Measurements from ENCODE around the gene TMEM63B.
"Not testable (repeated sequence)": the region's sequence is repeated elsewhere in the genome, so short reads cannot be mapped to it uniquely, and the experiment has no call there.

The TMEM63B gene

GRCh38 chr6:44117397-44118128 is 9.8 kb upstream of the TMEM63B start:
- DNase-seq: no peak

GRCh38 chr6:44119704-44120262 is 7.6 kb upstream of the TMEM63B start:
- no peak for DNase-seq

- no peak for DNase-seq
Measured at GRCh38 chr6:44120692-44121443, 6.5 kb upstream of the TMEM63B start.

- no peak for DNase-seq
Measured at GRCh38 chr6:44122801-44123200, 4.6 kb upstream of the TMEM63B start.

GRCh38 chr6:44123544-44123943 is 3.8 kb upstream of the TMEM63B start:
- no peak for DNase-seq

- no peak for DNase-seq
Measured at GRCh38 chr6:44126320-44127149, 819 bp upstream of the TMEM63B start.

GRCh38 chr6:44128020-44128917 is 915 bp downstream of the TMEM63B start:
- DNase-seq: no peak

- no peak for DNase-seq
Measured at GRCh38 chr6:44129841-44130322, 2.5 kb downstream of the TMEM63B start.

GRCh38 chr6:44131892-44132291 is 4.5 kb downstream of the TMEM63B start:
- no peak for DNase-seq

GRCh38 chr6:44132476-44132875 is 5.1 kb downstream of the TMEM63B start:
- no peak for DNase-seq

GRCh38 chr6:44133003-44133931 is 5.9 kb downstream of the TMEM63B start:
- no peak for DNase-seq

GRCh38 chr6:44133981-44134711 is 6.8 kb downstream of the TMEM63B start:
- DNase-seq: no peak

GRCh38 chr6:44135173-44135758 is 7.9 kb downstream of the TMEM63B start:
- DNase-seq: no peak

- DNase-seq: no peak
Measured at GRCh38 chr6:44135875-44136274, 8.5 kb downstream of the TMEM63B start.

GRCh38 chr6:44138717-44139350 is 11.5 kb downstream of the TMEM63B start:
- no peak for DNase-seq

- no peak for DNase-seq
Measured at GRCh38 chr6:44139351-44139743, 12.0 kb downstream of the TMEM63B start.

- no peak for DNase-seq
Measured at GRCh38 chr6:44142835-44143234, 15.5 kb downstream of the TMEM63B start.

GRCh38 chr6:44143731-44144130 is 16.4 kb downstream of the TMEM63B start:
- no peak for DNase-seq

- not testable (repeated sequence) for DNase-seq
Measured at GRCh38 chr6:44144536-44144935, 17.2 kb downstream of the TMEM63B start.

All from SIG-M5 (cell line).